GM19452 (cell line): Measurements from ENCODE around the gene PURB.
"Not testable (repeated sequence)": the region's sequence is repeated elsewhere in the genome, so short reads cannot be mapped to it uniquely, and the experiment has no call there.

Source experiments
- ATAC-seq: cut with Tn5 transposase; IDR thresholded peaks from one replicate; pipeline ENCODE4 v1.9.1; 2021; ENCODE audit not compliant: unreplicated experiment

Gene PURB

DNA sequence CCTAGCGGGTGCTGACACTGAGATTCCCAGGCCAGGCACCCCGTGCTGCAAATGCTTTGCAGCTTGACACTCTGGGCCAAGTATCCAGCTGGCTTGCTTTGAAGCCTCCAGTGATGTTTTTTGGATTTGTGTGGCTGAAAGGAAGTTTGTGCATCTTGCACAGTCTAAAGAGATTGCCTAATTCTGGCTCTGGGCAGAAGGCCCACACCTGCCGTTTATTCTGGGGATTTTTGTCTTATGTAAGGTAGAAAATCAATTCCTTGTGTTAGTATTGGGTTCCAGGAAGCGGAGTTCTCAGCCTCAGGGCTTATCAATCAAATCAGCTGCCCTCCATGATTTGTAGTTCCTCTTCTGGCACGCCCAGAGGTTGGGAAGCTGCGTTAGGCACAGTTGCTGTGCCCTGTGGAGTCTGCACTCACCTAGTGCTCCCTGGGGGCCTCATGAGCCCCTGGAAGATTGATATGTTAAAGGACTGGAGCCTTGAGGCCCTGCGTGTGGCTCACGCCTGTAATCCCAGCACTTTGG lies 8.4 kb upstream of the PURB start:
- ATAC-seq: no peak

GRCh38 chr7:44891791-44892190 lies 6.5 kb upstream of the PURB start:
- no peak for ATAC-seq

DNA sequence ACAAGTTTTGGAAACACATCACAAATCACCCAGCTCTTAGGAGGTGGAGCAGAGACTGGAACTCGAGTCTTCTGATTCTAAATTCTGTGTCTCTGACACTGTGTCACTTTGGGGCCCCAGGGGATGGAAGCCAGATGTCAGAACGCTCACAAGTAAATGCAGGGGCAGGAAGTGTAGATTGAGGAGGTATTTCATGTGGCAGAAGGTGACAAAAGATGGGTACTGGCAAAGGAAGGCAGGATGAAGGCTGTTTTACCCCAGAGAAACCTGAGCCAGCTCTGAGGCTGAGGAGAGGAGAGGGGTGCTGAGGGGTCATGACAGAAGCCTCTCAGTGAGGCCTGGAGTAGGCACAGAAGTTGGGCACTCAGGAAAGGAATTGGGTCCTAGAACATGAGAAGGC lies 6.0 kb upstream of the PURB start:
- ATAC-seq: no peak

DNA sequence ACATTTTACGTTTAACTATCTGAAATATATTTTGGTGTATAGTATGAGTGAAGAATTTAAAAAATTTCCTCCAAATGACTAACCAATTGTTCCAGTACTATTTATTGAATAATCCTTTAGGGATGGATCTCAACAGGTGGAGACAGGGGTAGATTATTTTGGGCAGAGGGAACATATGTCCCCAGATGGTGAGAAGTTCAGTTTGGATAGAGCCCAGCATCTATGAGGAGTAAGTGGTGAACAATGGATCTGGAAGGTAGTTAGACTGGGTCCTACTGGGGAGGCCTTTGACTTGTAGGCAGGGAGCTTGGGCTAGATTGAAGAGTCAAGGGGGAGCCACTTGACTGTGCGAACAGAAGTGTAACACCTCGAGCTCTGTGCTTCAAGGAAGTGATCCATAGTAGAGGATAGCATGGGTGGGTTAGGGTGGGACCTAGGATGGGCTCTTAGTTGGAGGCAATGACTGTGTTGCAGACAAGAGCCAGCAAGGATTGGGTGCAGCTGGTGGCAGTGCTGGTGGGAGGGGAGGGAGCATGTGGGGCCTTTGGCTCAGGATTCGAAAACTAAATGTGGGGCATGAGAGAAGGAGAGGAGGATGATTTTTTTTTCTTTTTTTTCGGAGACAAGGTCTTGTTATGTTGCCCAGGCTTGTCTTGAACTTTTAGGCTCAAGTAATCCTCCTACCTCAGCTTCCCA lies 3.9 kb upstream of the PURB start:
- no peak for ATAC-seq

DNA sequence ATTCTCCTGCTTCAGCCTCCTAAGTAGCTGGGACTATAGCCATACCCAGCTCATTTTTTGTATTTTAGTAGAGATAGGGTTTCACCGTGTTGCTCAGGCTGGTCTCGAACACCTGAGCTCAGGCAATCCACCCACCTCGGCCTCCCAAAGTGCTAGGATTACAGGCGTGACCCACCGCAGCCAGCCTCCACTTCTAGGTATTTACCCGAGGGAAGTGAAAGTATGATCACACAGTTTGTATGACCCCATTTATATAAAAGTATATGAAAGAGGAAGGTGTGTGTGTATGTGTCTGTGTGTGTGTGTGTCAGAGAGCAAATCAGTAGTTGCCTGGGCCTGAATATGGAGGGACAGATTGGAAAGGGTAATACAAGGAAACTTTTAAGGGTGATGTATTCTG lies 2.0 kb upstream of the PURB start:
- no peak for ATAC-seq

- ATAC-seq: peak; percentile 24
These were observed 523 bp downstream of the PURB start for GRCh38 chr7:44884621-44885393.

GRCh38 chr7:44883961-44884620 lies 1.2 kb downstream of the PURB start:
- ATAC-seq: no peak

- ATAC-seq: no peak
These were observed 2.4 kb downstream of the PURB start for GRCh38 chr7:44882899-44883298.

DNA sequence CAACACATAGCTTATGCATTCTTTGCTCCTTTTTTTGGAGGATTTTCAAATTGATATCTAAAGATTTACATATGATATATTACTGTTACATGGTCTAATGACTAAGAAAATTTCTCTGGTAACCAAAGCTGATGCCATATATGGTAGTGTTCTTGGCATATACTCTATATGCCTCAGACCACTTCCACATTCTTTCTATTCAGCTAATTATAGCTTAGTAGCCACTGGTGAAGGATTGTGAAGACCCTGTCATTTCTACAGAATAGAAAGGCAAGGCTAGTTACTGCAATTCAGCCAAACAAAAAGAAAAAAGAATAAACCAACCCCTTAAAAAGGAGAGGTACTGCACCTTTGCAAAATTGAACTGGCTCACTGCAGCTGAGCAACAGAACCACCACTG lies 3.7 kb downstream of the PURB start:
- no peak for ATAC-seq

GRCh38 chr7:44881066-44881600 lies 4.2 kb downstream of the PURB start:
- no peak for ATAC-seq

DNA sequence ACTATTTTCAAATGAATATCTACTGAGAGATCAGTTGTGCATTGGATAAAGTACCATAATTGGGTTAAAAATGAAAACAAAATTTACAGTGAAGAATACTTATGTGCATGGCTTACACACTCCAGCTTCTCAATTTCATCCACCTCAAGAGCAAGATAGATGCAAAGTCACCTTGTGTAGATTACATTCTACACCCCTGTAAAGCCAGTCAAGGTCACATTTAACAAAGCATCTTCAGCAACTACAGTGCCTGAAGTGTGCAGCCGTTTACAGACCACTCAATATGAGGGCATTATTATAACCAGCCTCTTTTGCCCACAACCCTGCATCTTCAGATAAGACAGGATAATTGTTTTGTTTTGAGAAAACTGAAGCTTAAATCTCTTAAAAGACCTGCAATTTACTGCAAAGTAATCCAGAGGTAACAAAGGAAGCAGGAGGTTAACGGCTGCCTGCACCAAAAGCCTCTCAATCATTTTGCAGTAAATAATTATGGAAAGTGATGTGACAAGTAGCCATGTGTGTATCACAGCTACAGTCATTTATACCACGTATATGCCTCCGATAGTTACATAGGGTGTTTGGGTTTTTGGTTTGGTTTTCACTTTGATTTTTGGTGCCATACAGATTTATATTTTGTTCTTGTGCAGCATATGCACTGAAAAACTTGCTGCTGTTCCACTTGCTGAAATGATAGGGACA lies 4.9 kb downstream of the PURB start:
- ATAC-seq: no peak

DNA sequence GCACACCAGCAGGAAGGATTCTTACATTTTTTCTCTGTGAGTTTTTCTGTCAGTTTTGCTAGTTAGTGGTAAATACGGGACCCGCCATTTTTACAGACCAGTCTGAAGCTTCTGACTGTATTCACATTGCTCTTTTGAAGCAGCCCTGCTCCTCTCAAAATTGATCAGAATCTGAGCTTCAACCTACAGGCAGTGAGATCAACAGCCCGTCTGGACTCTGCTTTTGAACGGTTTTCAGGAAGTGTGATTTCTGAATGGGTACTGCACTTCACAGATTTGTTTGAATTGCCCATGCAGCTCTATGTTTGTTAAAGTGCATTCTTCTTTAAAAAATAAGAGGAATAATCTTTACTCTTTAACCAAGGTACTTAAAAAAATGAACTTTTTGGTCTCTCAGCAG lies 8.9 kb downstream of the PURB start:
- no peak for ATAC-seq

GRCh38 chr7:44875241-44875640 lies 10.1 kb downstream of the PURB start:
- no peak for ATAC-seq

- no peak for ATAC-seq
These were observed 12.5 kb downstream of the PURB start for GRCh38 chr7:44872787-44873186.

DNA sequence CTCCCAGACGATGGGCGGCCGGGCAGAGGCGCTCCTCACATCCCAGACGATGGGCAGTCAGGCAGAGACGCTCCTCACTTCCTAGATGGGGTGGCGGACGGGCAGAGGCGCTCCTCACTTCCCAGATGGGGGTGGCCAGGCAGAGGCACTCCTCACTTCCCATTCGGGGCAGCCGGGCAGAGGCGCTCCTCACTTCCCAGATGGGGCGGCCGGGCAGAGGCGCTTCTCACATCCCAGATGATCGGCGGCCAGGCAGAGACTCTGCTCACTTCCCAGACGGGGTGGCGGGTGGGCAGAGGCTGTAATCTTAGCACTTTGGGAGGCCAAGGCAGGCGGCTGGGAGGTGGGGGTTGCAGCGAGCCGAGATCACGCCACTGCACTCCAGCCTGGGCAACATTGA lies 13.4 kb downstream of the PURB start:
- ATAC-seq: not testable (repeated sequence)

DNA sequence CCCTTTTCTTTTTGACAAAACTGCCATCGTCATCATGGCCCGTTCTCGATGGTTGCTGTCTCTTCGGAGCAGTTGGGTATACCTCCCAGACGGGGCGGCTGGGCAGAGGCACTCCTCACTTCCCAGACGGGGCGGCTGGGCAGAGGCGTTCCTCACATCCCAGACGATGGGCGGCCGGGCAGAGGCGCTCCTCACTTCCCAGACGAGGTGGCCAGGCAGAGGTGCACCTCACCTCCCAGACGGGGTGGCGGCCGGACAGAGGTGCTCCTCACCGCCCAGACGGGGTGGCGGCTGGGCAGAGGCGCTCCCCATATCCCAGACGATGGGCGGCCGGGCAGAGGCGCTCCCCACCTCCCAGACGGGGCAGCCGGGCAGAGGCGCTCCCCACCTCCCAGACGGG lies 14.6 kb downstream of the PURB start:
- not testable (repeated sequence) for ATAC-seq

GRCh38 chr7:44870336-44870735 lies 15.0 kb downstream of the PURB start:
- ATAC-seq: not testable (repeated sequence)

- ATAC-seq: no peak
These were observed 18.0 kb downstream of the PURB start for GRCh38 chr7:44867073-44867995.

DNA sequence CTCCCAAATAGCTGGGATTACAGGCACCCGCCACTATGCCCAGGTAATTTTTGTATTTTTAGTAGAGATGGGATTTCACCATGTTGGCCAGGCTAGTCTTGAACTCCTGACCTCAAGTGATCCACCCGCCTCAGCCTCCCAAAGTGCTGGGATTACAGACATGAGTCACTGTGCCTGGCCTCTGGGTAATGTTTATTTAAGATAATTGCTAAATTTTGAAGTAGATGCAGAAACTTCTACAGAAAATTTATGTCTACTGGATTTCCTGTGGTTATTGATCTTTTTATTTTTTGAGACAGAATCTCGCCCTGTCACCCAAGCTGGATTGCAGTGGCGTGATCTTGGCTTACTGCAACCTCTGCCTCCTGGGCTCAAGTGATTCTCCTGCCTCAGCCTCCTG lies 23.4 kb downstream of the PURB start:
- ATAC-seq: not testable (repeated sequence)

GRCh38 chr7:44858161-44858560 lies 27.2 kb downstream of the PURB start:
- no peak for ATAC-seq
